GM12878 (cell line): Measurements from ENCODE around the gene CELSR2. TPM values are rescaled to one million over a fixed set of nuclear protein-coding genes. Genes with fewer than 3 reads are reported as not detected.

Source experiments
- ATAC-seq: fragments of 200-7000 bp; cut with Tn5 transposase; 3 replicates; pipeline ENCODE4 v1.9.1; 2020; ENCODE audit warnings: mild to moderate bottlenecking, moderate library complexity
- BruUV-seq: library from RNA; stranded (reverse); fragments of 400-500 nt; replicated peaks from 2 replicates; lab custom pipeline; 2021; lab: Mats Ljungman, UMichigan
- CTCF ChIA-PET: fragments of 300-600 bp; sonication (Branson Sonifier 250); formaldehyde crosslinking; extraction: SDS; loops from one replicate; lab custom pipeline; 2021; ENCODE audit warnings: inconsistent platforms; lab: Yijun Ruan, JAX
- POLR2A ChIA-PET: fragments of 350-600 bp; formaldehyde crosslinking; extraction: SDS; loops from one replicate; lab custom pipeline; 2021; ENCODE audit warnings: inconsistent platforms; lab: Charles Lee
- RAD21 ChIA-PET: fragments of 300-600 bp; sonication (Branson Sonifier 250); formaldehyde crosslinking; loops from one replicate; lab custom pipeline; 2023; ENCODE audit warnings: antibody characterized with exemption; ENCODE audit not compliant: unreplicated experiment; lab: Charles Lee
- SMC1A ChIA-PET: fragments of 300-600 bp; sonication (Branson Sonifier 250); formaldehyde crosslinking; loops from one replicate; lab custom pipeline; 2023; ENCODE audit not compliant: unreplicated experiment, uncharacterized antibody; lab: Charles Lee
- DNase-seq: peaks from one replicate; pipeline ENCODE4 v3.0.0-alpha.2; 2011; ENCODE audit warnings: low read depth, low spot score
- FAIRE-seq: peaks from 3 replicates; lab custom pipeline; 2011; peaks lifted over from hg19 to GRCh38; lab: Jason Lieb, UNC
- H2AFZ ChIP-seq: 2 replicates; pipeline ENCODE4 v1.6.0; 2011; ENCODE audit warnings: low read depth, low read length, control low read depth; ENCODE audit not compliant: control insufficient read depth
- H3K27ac ChIP-seq: 2 replicates; pipeline ENCODE4 v1.5.1; 2011; ENCODE audit warnings: control low read depth; ENCODE audit not compliant: control insufficient read depth, insufficient read depth
- H3K27me3 ChIP-seq, 2 experiments: replicated peaks in 1 of 2; 2 replicates each; pipeline versions ENCODE4 v1.6.0 to v1.6.1; 2011; ENCODE audit warnings: low read length in 1 of 2; ENCODE audit not compliant: control insufficient read depth in 2 of 2, insufficient read depth in 2 of 2
- H3K36me3 ChIP-seq, 2 experiments: 2 replicates each; pipeline ENCODE4 v1.5.1; 2011; ENCODE audit warnings: low read length in 1 of 2; ENCODE audit not compliant: control insufficient read depth in 2 of 2, insufficient read depth in 2 of 2
- H3K4me1 ChIP-seq: 2 replicates; pipeline ENCODE4 v1.6.1; 2011; ENCODE audit warnings: mild to moderate bottlenecking, low read length, moderate library complexity, mixed read lengths; ENCODE audit not compliant: control insufficient read depth, insufficient read depth
- H3K4me2 ChIP-seq: 2 replicates; pipeline ENCODE4 v1.6.0; 2011; ENCODE audit warnings: control low read depth; ENCODE audit not compliant: control insufficient read depth, insufficient read depth
- H3K4me3 ChIP-seq: fragments of 200-600 bp; sonication (generic); 2 replicates; pipeline ENCODE4 v1.5.1; 2016
- H3K79me2 ChIP-seq: 2 replicates; pipeline ENCODE4 v1.6.0; 2011; ENCODE audit warnings: low read length; ENCODE audit not compliant: control insufficient read depth, insufficient read depth
- H3K9ac ChIP-seq: 2 replicates; pipeline ENCODE4 v1.8.0; 2011; ENCODE audit warnings: low read length, control low read depth, mixed read lengths; ENCODE audit not compliant: control insufficient read depth, insufficient read depth
- H3K9me3 ChIP-seq: replicated peaks from 3 replicates; pipeline ENCODE4 v1.5.1; 2011; ENCODE audit warnings: mild to moderate bottlenecking, low read length; ENCODE audit not compliant: control insufficient read depth, insufficient read depth
- H4K20me1 ChIP-seq: 2 replicates; pipeline ENCODE4 v1.6.0; 2011; ENCODE audit not compliant: control insufficient read depth, insufficient read depth
- ATF7 ChIP-seq: fragments of 450-650 bp; IDR thresholded peaks from 2 replicates; pipeline ENCODE4 v1.6.1; 2016; ENCODE audit warnings: low read depth, mild to moderate bottlenecking
- CBX3 ChIP-seq: fragments of 200-600 bp; sonication (generic); IDR thresholded peaks from 2 replicates; pipeline ENCODE4 v1.6.1; 2016; ENCODE audit warnings: low read depth, borderline replicate concordance
- CHD2 ChIP-seq: IDR thresholded peaks from 2 replicates; pipeline ENCODE4 v1.6.1; 2011; ENCODE audit warnings: low read depth, low read length, improper control_type of control experiment, borderline replicate concordance
- NFIC ChIP-seq: IDR thresholded peaks from 2 replicates; pipeline ENCODE4 v1.6.1; 2012; ENCODE audit warnings: low read depth, mild to moderate bottlenecking, inconsistent platforms, low read length, moderate library complexity
- TBL1XR1 ChIP-seq: IDR thresholded peaks from 2 replicates; pipeline ENCODE4 v1.6.1; 2012; ENCODE audit warnings: low read depth, low read length, improper control_type of control experiment
- WGBS: methylation state at CpG from one replicate; pipeline ENCODE4 v1.1.6; 2016; ENCODE audit warnings: low lambda C conversion rate; ENCODE audit not compliant: insufficient replicate concordance, insufficient coverage; ENCODE audit errors: missing lambda C conversion rate; 5-methylcytosine and 5-hydroxymethylcytosine counted together
- in situ Hi-C: fragments of 300-500 bp; cut with MboI; formaldehyde crosslinking; loops from 9 replicates; pipeline ENCODE4 v1.14.3; 2018; ENCODE audit warnings: mixed read lengths
- intact Hi-C: fragments of 100-400 bp; cut with micrococcal nuclease; formaldehyde crosslinking; loops from one replicate; pipeline ENCODE4 v1.14.2; 2022; ENCODE audit not compliant: unreplicated experiment
- polyA plus RNA-seq, 11 experiments: library from polyadenylated mRNA; depleted of rRNA in 4 of 11; unstranded in 6 of 11; stranded (reverse) in 5 of 11; fragments of >200 nt; fragmentation: Nextera tagmentation in 4 of 11; fragmentation: Illumina TruSeq in 1 of 11; extraction: Ambion mirVana in 4 of 11; extraction: Trizol in 1 of 11; gene quantifications; 1 replicate in 1 of 11; 2 replicates in 10 of 11; pipeline versions ENCODE4 v1.2.1 to v1.2.3, GENCODE V29; 2011 to 2016; ENCODE audit warnings: inconsistent platforms in 2 of 11, missing spikeins in 2 of 11, low read depth in 1 of 11
- total RNA-seq, 4 experiments: library from RNA; depleted of rRNA in 3 of 4; stranded (reverse); fragments of >200 nt in 3 of 4; fragmentation: Illumina TruSeq in 1 of 4; extraction: Trizol in 1 of 4; gene quantifications; 2 replicates each; pipeline versions ENCODE4 v1.2.1 to v1.2.3, GENCODE V29; 2013 to 2021
- TF ChIP-seq, protein P1 (sequence below): fragments of 450-650 bp; formaldehyde crosslinking; IDR thresholded peaks from 2 replicates; pipeline ENCODE4 v1.4.0; 2020; ENCODE audit warnings: mild to moderate bottlenecking, moderate library complexity
- TF ChIP-seq, protein P2 (sequence below): IDR thresholded peaks from 2 replicates; pipeline ENCODE4 v1.6.1; 2011; ENCODE audit warnings: mild to moderate bottlenecking, low read depth, low read length, moderate library complexity; ENCODE audit not compliant: insufficient replicate concordance

CELSR2 gene
- total and polyA plus RNA-seq, 10 of the 15 experiments (the other 5 are each of a cell fraction or from before 2014, with no cell fraction given): under 0.01 to 0.15 (median 0.04) TPM; not detected in 2

GRCh38 chr1:109261578-109261977, 12.2 kb downstream of the CELSR2 start (continued):
- TF ChIP-seq, protein P1, sequence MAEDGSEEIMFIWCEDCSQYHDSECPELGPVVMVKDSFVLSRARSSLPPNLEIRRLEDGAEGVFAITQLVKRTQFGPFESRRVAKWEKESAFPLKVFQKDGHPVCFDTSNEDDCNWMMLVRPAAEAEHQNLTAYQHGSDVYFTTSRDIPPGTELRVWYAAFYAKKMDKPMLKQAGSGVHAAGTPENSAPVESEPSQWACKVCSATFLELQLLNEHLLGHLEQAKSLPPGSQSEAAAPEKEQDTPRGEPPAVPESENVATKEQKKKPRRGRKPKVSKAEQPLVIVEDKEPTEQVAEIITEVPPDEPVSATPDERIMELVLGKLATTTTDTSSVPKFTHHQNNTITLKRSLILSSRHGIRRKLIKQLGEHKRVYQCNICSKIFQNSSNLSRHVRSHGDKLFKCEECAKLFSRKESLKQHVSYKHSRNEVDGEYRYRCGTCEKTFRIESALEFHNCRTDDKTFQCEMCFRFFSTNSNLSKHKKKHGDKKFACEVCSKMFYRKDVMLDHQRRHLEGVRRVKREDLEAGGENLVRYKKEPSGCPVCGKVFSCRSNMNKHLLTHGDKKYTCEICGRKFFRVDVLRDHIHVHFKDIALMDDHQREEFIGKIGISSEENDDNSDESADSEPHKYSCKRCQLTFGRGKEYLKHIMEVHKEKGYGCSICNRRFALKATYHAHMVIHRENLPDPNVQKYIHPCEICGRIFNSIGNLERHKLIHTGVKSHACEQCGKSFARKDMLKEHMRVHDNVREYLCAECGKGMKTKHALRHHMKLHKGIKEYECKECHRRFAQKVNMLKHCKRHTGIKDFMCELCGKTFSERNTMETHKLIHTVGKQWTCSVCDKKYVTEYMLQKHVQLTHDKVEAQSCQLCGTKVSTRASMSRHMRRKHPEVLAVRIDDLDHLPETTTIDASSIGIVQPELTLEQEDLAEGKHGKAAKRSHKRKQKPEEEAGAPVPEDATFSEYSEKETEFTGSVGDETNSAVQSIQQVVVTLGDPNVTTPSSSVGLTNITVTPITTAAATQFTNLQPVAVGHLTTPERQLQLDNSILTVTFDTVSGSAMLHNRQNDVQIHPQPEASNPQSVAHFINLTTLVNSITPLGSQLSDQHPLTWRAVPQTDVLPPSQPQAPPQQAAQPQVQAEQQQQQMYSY (CRISPR knock-in tag): no peak
- TF ChIP-seq, protein P2, sequence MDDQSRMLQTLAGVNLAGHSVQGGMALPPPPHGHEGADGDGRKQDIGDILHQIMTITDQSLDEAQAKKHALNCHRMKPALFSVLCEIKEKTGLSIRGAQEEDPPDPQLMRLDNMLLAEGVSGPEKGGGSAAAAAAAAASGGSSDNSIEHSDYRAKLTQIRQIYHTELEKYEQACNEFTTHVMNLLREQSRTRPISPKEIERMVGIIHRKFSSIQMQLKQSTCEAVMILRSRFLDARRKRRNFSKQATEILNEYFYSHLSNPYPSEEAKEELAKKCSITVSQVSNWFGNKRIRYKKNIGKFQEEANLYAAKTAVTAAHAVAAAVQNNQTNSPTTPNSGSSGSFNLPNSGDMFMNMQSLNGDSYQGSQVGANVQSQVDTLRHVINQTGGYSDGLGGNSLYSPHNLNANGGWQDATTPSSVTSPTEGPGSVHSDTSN: no peak
- TF ChIP-seq NFIC (no peak), ATF7 (no peak)

GRCh38 chr1:109262231-109263055, 13.1 kb downstream of the CELSR2 start:
- H3K9me3 ChIP-seq: no peaks in the 10 kb centered on the region
- no peak overlapping the region for H3K27ac ChIP-seq
- no peak overlapping the region for H3K9ac ChIP-seq
- no peaks in the 10 kb centered on the region for H4K20me1 ChIP-seq
- BruUV-seq: no TSS peak
- TF ChIP-seq TBL1XR1 (no peak), CHD2 (no peak), CBX3 (no peak)
- no peak overlapping the region for H2AFZ ChIP-seq
- H3K27me3 ChIP-seq: no peaks in the 10 kb centered on the region
- POLR2A ChIA-PET: no interaction called here
- H3K79me2 ChIP-seq: no peaks in the 10 kb centered on the region
- SMC1A ChIA-PET: interaction anchor here (1.1 to 1.3 kb wide), 2 partner anchors 140 to 270 kb away, joined by 3 read pairs; no protein-coding TSS in a partner anchor
- H3K4me3 ChIP-seq: no peak overlapping the region
- ATAC-seq: no peak
- no peak overlapping the region for H3K4me2 ChIP-seq
- no peaks in the 10 kb centered on the region for H3K36me3 ChIP-seq
- DNase-seq: no peak
- FAIRE-seq: no peak
- no peaks in the 10 kb centered on the region for H3K4me1 ChIP-seq
- intact Hi-C loops (loop anchor here (1.0 kb wide), 2 partner anchors 137 to 270 kb away; no protein-coding TSS in a partner anchor), in situ Hi-C loops (loop anchor here (5.0 kb wide), 2 partner anchors 140 to 270 kb away; no protein-coding TSS in a partner anchor)
- CTCF ChIA-PET: interaction anchor here (1.0 to 4.6 kb wide), 6 partner anchors 9 to 270 kb away, joined by 3 to 45 read pairs (median 4); partner anchors contain the start of genes SARS1 and SORT1
- RAD21 ChIA-PET: interaction anchor here (0.8 kb wide), 1 partner anchor 138 kb away, joined by 3 read pairs; no protein-coding TSS in a partner anchor
- 60% methylated on average over 15 of the region's 22 CpGs for WGBS
